Measurements from ENCODE around the gene LMF2.

LMF2 gene

DNA sequence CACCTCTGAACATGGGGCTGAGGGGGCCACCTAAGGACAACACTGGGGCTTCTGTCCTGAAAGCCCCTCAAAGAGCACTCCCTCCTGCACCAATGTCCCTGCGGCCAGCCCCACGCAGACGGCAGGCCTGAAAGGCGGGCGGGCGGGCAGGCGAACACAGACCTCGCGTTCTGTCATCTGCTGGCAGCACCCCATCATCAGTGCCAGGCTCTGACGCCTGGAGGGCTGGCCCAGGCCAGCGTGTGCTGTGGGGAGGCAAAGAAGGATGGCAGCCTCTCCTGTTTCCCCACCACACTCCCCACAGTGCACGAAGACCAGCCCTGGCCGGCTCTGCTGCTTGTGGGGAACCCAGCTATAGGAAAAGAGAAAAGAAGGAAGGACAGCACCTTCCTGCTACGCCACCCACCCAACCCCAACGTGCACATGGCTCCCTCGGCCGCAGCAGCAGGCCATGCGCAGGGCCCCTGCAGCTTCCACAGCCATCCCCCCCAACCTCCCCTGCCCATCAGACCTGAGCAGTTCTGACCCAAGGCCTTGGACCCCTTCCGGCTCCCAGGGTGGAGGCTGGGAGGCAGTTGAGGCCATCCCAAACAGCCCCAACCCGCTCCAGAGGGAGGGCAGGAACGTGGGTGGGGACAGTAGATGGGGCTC lies 36.2 kb downstream of the LMF2 start:
- H3K79me2 ChIP-seq = peaks cover 40% of the 10 kb centered on the region
- H3K4me2 ChIP-seq (ENCODE audit: low read length) = no peak overlapping the region
- H3K4me1 ChIP-seq = peaks cover 10% of the 10 kb centered on the region
- no peaks in the 10 kb centered on the region for H3K27me3 ChIP-seq (ENCODE audit: control insufficient read depth, insufficient read depth, low read length)
- H3K9me3 ChIP-seq (ENCODE audit: control insufficient read depth, low read length) = no peaks in the 10 kb centered on the region
- no peak overlapping the region for H3K9ac ChIP-seq
- TF ChIP-seq, protein P1, sequence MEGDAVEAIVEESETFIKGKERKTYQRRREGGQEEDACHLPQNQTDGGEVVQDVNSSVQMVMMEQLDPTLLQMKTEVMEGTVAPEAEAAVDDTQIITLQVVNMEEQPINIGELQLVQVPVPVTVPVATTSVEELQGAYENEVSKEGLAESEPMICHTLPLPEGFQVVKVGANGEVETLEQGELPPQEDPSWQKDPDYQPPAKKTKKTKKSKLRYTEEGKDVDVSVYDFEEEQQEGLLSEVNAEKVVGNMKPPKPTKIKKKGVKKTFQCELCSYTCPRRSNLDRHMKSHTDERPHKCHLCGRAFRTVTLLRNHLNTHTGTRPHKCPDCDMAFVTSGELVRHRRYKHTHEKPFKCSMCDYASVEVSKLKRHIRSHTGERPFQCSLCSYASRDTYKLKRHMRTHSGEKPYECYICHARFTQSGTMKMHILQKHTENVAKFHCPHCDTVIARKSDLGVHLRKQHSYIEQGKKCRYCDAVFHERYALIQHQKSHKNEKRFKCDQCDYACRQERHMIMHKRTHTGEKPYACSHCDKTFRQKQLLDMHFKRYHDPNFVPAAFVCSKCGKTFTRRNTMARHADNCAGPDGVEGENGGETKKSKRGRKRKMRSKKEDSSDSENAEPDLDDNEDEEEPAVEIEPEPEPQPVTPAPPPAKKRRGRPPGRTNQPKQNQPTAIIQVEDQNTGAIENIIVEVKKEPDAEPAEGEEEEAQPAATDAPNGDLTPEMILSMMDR (IDR thresholded peaks at IDR 0.05) = no peak
- H2AFZ ChIP-seq = no peak overlapping the region
- H3K36me3 ChIP-seq (ENCODE audit: control insufficient read depth, insufficient read depth, low read length) = no peaks in the 10 kb centered on the region
- H3K27ac ChIP-seq = no peak overlapping the region
- H3K4me3 ChIP-seq (ENCODE audit: low read depth, low read length) = no peak overlapping the region

- H2AFZ ChIP-seq = no peak overlapping the region
- no peaks in the 10 kb centered on the region for H3K9me3 ChIP-seq (ENCODE audit: control insufficient read depth, low read length)
- H3K4me3 ChIP-seq (ENCODE audit: low read depth, low read length) = no peak overlapping the region
- peaks cover 40% of the 10 kb centered on the region for H3K79me2 ChIP-seq
- H3K36me3 ChIP-seq (ENCODE audit: control insufficient read depth, insufficient read depth, low read length) = no peaks in the 10 kb centered on the region
- TF ChIP-seq, protein P1 (IDR thresholded peaks at IDR 0.05) = no peak
- H3K4me2 ChIP-seq (ENCODE audit: low read length) = no peak overlapping the region
- no peaks in the 10 kb centered on the region for H3K27me3 ChIP-seq (ENCODE audit: control insufficient read depth, insufficient read depth, low read length)
- H3K9ac ChIP-seq = no peak overlapping the region
- H3K27ac ChIP-seq = no peak overlapping the region
- peaks cover 10% of the 10 kb centered on the region for H3K4me1 ChIP-seq
Observed at GRCh38 chr22:50470491-50470890, 37.0 kb downstream of the LMF2 start.

GRCh38 chr22:50469377-50470305 lies 37.9 kb downstream of the LMF2 start:
- Histone ChIP-seq H3K4me3 (ENCODE audit: low read depth, low read length) (no peak overlapping the region), H3K36me3 (ENCODE audit: control insufficient read depth, insufficient read depth, low read length) (no peaks in the 10 kb centered on the region), H3K4me2 (ENCODE audit: low read length) (no peak overlapping the region), H3K27me3 (ENCODE audit: control insufficient read depth, insufficient read depth, low read length) (no peaks in the 10 kb centered on the region), H3K9ac (no peak overlapping the region), H3K79me2 (peaks cover 40% of the 10 kb centered on the region), H3K27ac (no peak overlapping the region), H2AFZ (no peak overlapping the region), H3K4me1 (peaks cover 10% of the 10 kb centered on the region), H3K9me3 (ENCODE audit: control insufficient read depth, low read length) (no peaks in the 10 kb centered on the region)
- TF ChIP-seq, protein P1 (IDR thresholded peaks at IDR 0.05) = no peak

DNA sequence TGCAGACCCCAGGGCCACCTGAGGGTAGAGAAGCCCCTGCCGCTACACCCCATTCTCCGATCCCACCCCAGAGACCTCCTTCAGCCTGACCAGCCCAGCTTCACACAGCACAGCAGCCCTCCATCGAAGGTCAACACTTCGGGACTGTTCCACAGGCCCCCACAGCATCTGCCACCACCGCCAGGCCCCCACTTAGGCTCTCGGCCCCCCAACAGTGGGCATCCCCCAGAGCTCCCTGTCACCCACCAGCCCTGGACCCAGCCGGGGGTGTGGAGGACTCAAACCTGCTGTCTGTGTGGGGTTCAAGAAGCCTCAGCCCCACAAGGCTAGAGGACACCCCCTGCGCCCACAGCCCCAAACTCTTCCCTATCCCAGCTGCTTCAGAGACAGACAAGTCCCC lies 38.9 kb downstream of the LMF2 start:
- TF ChIP-seq, protein P1 (IDR thresholded peaks at IDR 0.05) = no peak
- no peak overlapping the region for H2AFZ ChIP-seq
- no peak overlapping the region for H3K4me2 ChIP-seq (ENCODE audit: low read length)
- H3K9me3 ChIP-seq (ENCODE audit: control insufficient read depth, low read length) = no peaks in the 10 kb centered on the region
- peaks cover 36% of the 10 kb centered on the region for H3K79me2 ChIP-seq
- no peaks in the 10 kb centered on the region for H3K27me3 ChIP-seq (ENCODE audit: control insufficient read depth, insufficient read depth, low read length)
- H3K36me3 ChIP-seq (ENCODE audit: control insufficient read depth, insufficient read depth, low read length) = no peaks in the 10 kb centered on the region
- no peak overlapping the region for H3K4me3 ChIP-seq (ENCODE audit: low read depth, low read length)
- no peak overlapping the region for H3K27ac ChIP-seq
- H3K9ac ChIP-seq = no peak overlapping the region
- H3K4me1 ChIP-seq = peaks cover 10% of the 10 kb centered on the region

Measured in parathyroid adenoma (tissue), 2 donors.